Jurkat, Clone E6-1 (cell line): Measurements from ENCODE around the gene AMBRA1.

ENCODE experiments used
- DNase-seq: peaks from one replicate; pipeline ENCODE4 v3.0.0-alpha.2; 2011; ENCODE audit warnings: low read depth, low spot score
- H3K4me3 ChIP-seq: 2 replicates; pipeline ENCODE4 v1.5.1; 2011; ENCODE audit warnings: mild to moderate bottlenecking, low read length, control low read depth, moderate library complexity

AMBRA1 gene

GRCh38 chr11:46391578-46392420 is 202.0 kb downstream of the AMBRA1 start, which contains the start of gene CHRM4:
TSS of gene CHRM4 (minus strand) at chr11:46391776. CDS start at chr11:46386557, 5,219 bp downstream.
- DNase-seq, result no peak
- peak within 1 kb of the TSS; percentile 33 for H3K4me3 ChIP-seq

GRCh38 chr11:46391186-46391577 is 202.6 kb downstream of the AMBRA1 start:
- peak overlapping the region; percentile 33 for H3K4me3 ChIP-seq
- no peak for DNase-seq

- no peak for DNase-seq
Measured at GRCh38 chr11:46390331-46391171, 203.3 kb downstream of the AMBRA1 start.

GRCh38 chr11:46389450-46390330 is 204.1 kb downstream of the AMBRA1 start:
- peak overlapping the region; percentile 41 for H3K4me3 ChIP-seq
- DNase-seq, result no peak

More at GRCh38 chr11:46390331-46391171, 203.3 kb downstream of the AMBRA1 start:
- no peak overlapping the region; the same call in 1 of the 2 replicates for H3K4me3 ChIP-seq

GRCh38 chr11:46388619-46389449 is 205.0 kb downstream of the AMBRA1 start:
- H3K4me3 ChIP-seq, result no peak overlapping the region

GRCh38 chr11:46387919-46388618 is 205.8 kb downstream of the AMBRA1 start:
- no peak overlapping the region for H3K4me3 ChIP-seq
- DNase-seq, result no peak

More at GRCh38 chr11:46388619-46389449, 205.0 kb downstream of the AMBRA1 start:
- DNase-seq, result no peak

GRCh38 chr11:46387456-46387855 is 206.4 kb downstream of the AMBRA1 start:
- no peak for DNase-seq
- H3K4me3 ChIP-seq, result no peak overlapping the region

GRCh38 chr11:46386674-46387073 is 207.1 kb downstream of the AMBRA1 start:
- H3K4me3 ChIP-seq, result no peak overlapping the region
- DNase-seq, result no peak

GRCh38 chr11:46386005-46386578 is 207.7 kb downstream of the AMBRA1 start:
- no peak for DNase-seq
- H3K4me3 ChIP-seq, result no peak overlapping the region

- DNase-seq, result no peak
Measured at GRCh38 chr11:46385169-46386004, 208.4 kb downstream of the AMBRA1 start.

GRCh38 chr11:46383974-46384701 is 209.7 kb downstream of the AMBRA1 start:
- no peak for DNase-seq
- no peak overlapping the region for H3K4me3 ChIP-seq

More at GRCh38 chr11:46385169-46386004, 208.4 kb downstream of the AMBRA1 start:
- no peak overlapping the region for H3K4me3 ChIP-seq

GRCh38 chr11:46383404-46383758 is 210.4 kb downstream of the AMBRA1 start:
- no peak overlapping the region for H3K4me3 ChIP-seq
- no peak for DNase-seq

GRCh38 chr11:46382646-46383403 is 211.0 kb downstream of the AMBRA1 start:
- DNase-seq, result no peak
- no peak overlapping the region for H3K4me3 ChIP-seq

GRCh38 chr11:46381819-46382645 is 211.8 kb downstream of the AMBRA1 start:
- DNase-seq, result no peak
- no peak overlapping the region for H3K4me3 ChIP-seq
